ENCODE measurements around the gene POP4.

POP4 gene

GRCh38 chr19:29576761-29577648 is 29.1 kb upstream of the POP4 start:
- DNase-seq (ENCODE audit: low spot score) = no peak

- DNase-seq (ENCODE audit: low spot score) = no peak
Measured at GRCh38 chr19:29577649-29577963, 28.5 kb upstream of the POP4 start.

- no peak for DNase-seq (ENCODE audit: low spot score)
Measured at GRCh38 chr19:29578349-29578748, 27.7 kb upstream of the POP4 start.

GRCh38 chr19:29579308-29579910 is 26.7 kb upstream of the POP4 start:
- DNase-seq (ENCODE audit: low spot score) = no peak

- no peak for DNase-seq (ENCODE audit: low spot score)
Measured at GRCh38 chr19:29581398-29581797, 24.7 kb upstream of the POP4 start.

GRCh38 chr19:29583196-29583999 is 22.7 kb upstream of the POP4 start:
- DNase-seq (ENCODE audit: low spot score) = no peak

GRCh38 chr19:29586401-29586800 is 19.7 kb upstream of the POP4 start:
- no peak for DNase-seq (ENCODE audit: low spot score)

GRCh38 chr19:29587059-29587458 is 19.0 kb upstream of the POP4 start:
- no peak for DNase-seq (ENCODE audit: low spot score)

- no peak for DNase-seq (ENCODE audit: low spot score)
Measured at GRCh38 chr19:29587518-29587986, 18.5 kb upstream of the POP4 start.

- DNase-seq (ENCODE audit: low spot score) = no peak
Measured at GRCh38 chr19:29588095-29588494, 18.0 kb upstream of the POP4 start.

- no peak for DNase-seq (ENCODE audit: low spot score)
Measured at GRCh38 chr19:29590278-29590677, 15.8 kb upstream of the POP4 start.

GRCh38 chr19:29591670-29592069 is 14.4 kb upstream of the POP4 start:
- DNase-seq (ENCODE audit: low spot score) = no peak

GRCh38 chr19:29593869-29594268 is 12.2 kb upstream of the POP4 start:
- no peak for DNase-seq (ENCODE audit: low spot score)

- DNase-seq (ENCODE audit: low spot score) = no peak
Measured at GRCh38 chr19:29596080-29596727, 9.9 kb upstream of the POP4 start.

- DNase-seq (ENCODE audit: low spot score) = no peak
Measured at GRCh38 chr19:29596885-29597525, 9.1 kb upstream of the POP4 start.

GRCh38 chr19:29598036-29598435 is 8.0 kb upstream of the POP4 start:
- DNase-seq (ENCODE audit: low spot score) = no peak

- DNase-seq (ENCODE audit: low spot score) = no peak
Measured at GRCh38 chr19:29598496-29598895, 7.6 kb upstream of the POP4 start.

- no peak for DNase-seq (ENCODE audit: low spot score)
Measured at GRCh38 chr19:29603308-29603707, 2.8 kb upstream of the POP4 start.

GRCh38 chr19:29606420-29606747 is 301 bp downstream of the POP4 start:
- DNase-seq (ENCODE audit: low spot score) = no peak

- DNase-seq (ENCODE audit: low spot score) = no peak
Measured at GRCh38 chr19:29609636-29610035, 3.6 kb downstream of the POP4 start.

GRCh38 chr19:29610213-29610573 is 4.1 kb downstream of the POP4 start:
- DNase-seq (ENCODE audit: low spot score) = no peak
